LNCaP clone FGC (cell line): ENCODE results near the gene USH2A.

ENCODE experiments used
- DNase-seq: peaks from one replicate; pipeline ENCODE4 v3.0.0-alpha.2; 2011; ENCODE audit warnings: low read depth
- H3K4me3 ChIP-seq: 2 replicates; pipeline ENCODE4 v1.5.1; 2011; ENCODE audit warnings: mild to moderate bottlenecking, low read depth, low read length, control low read depth
- TF ChIP-seq, protein P1 (sequence below): IDR thresholded peaks from 2 replicates; pipeline ENCODE4 v1.5.1; 2012; ENCODE audit warnings: mild to moderate bottlenecking; ENCODE audit not compliant: control insufficient read depth, insufficient read depth; ENCODE audit errors: extremely low read depth

The USH2A gene

DNA sequence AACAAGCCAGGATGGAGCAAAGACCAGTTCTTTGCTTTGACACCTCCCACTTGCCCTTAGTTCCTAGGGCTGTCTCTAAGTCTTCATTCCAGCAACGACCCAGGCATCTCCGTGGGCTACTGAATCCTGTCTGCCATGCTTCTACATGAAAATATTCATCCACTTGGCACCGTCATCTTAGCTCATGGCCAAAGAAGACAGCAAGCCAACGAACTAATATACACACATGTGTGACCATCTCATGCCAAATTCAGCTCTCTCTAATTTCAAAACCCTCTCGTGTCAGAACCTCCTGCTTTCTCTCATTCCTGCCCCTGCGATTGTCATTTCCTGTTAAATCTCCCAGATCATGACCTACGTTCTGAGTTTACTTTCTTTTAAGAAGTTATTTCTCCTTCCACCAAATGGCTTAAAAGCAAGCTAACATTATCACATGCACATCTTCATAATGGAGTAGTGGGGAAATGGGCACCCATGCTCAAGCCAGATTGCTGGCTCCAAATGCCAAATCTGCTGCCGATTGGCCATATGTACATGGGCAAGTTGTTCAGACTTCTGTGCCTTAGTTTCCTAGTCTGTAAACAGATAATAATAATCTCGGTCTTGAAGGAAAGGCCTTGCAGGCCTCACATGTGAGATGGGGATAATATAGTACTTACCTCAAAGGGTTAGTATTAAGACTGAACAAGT lies 373.4 kb downstream of the USH2A start:
- H3K4me3 ChIP-seq: no peak overlapping the region
- TF ChIP-seq, protein P1, sequence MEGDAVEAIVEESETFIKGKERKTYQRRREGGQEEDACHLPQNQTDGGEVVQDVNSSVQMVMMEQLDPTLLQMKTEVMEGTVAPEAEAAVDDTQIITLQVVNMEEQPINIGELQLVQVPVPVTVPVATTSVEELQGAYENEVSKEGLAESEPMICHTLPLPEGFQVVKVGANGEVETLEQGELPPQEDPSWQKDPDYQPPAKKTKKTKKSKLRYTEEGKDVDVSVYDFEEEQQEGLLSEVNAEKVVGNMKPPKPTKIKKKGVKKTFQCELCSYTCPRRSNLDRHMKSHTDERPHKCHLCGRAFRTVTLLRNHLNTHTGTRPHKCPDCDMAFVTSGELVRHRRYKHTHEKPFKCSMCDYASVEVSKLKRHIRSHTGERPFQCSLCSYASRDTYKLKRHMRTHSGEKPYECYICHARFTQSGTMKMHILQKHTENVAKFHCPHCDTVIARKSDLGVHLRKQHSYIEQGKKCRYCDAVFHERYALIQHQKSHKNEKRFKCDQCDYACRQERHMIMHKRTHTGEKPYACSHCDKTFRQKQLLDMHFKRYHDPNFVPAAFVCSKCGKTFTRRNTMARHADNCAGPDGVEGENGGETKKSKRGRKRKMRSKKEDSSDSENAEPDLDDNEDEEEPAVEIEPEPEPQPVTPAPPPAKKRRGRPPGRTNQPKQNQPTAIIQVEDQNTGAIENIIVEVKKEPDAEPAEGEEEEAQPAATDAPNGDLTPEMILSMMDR: no peak
- DNase-seq: no peak

DNA sequence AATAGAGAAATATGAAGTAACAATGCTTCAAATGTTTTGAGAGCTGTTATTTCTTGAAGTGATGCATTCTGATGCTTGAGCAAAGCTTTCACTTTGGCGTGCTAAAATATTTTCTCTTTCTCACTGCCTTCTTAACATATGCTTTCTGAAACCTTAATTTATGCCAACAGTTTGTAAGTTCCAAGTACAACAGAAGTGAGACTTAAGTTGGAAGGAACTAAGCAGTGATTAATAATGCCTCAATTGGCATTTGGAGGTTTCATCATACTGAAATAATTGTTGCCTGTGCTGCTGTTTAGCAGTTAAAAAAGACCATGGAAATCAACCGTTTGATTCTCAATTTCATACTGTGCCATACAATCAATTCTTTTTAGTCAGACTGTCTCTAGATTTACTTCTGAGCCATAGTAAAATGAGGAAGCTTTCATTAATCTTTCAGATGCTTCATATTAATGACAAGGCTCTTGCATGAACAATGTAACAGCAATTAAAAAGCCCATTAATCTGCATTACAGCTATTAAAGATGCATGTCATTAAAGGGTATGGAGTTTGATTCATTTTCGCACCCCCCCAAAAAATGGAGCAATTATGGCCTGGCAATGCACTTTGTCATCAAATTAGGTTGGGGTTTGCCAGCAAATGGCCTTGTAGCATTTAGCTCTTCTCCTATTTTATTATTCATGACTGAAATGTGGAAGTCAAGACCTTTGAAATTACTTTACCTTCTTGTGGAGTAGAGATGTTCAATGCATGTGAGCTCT lies 375.3 kb downstream of the USH2A start:
- DNase-seq: no peak
- no peak overlapping the region for H3K4me3 ChIP-seq
- TF ChIP-seq, protein P1: no peak

DNA sequence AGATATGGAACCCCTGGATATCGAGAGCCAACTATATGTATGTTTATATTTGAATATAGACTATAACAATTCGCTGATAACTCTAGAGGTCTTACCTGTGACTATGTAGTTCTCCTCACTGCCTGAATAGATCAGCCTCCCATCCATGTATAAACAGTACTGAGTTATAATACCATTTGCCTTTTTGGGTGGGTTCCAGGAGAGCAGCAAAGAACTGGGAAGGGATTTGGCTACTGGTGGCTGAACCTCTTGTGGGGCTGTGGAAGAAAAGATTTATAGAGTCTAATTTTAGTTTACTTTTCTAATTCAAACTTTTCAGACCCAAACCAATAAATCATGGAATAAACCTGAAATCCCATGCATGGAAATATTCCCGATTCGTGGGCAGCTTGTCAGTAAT lies 376.9 kb downstream of the USH2A start:
- no peak overlapping the region for H3K4me3 ChIP-seq
- no peak for DNase-seq
- TF ChIP-seq, protein P1: no peak

DNA sequence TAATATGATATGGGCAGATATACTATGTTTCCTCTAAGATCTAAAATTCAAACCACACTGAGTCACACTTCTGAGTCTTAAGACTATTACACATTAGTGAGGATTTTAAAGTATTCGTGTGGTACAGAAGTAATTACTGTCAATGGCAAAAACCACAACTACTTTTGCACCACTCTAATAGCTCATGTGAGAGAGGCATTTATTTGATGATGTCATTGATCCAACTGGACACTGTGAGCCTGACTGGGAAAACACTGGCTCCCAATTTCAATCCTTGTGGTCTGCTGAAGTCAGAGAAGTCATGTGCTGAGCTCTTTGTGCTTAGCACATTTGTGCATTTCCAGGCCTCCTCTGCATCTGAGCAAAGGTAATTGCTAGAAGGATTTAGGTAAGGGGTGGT lies 377.8 kb downstream of the USH2A start:
- no peak for DNase-seq
- TF ChIP-seq, protein P1: no peak
- no peak overlapping the region for H3K4me3 ChIP-seq

DNA sequence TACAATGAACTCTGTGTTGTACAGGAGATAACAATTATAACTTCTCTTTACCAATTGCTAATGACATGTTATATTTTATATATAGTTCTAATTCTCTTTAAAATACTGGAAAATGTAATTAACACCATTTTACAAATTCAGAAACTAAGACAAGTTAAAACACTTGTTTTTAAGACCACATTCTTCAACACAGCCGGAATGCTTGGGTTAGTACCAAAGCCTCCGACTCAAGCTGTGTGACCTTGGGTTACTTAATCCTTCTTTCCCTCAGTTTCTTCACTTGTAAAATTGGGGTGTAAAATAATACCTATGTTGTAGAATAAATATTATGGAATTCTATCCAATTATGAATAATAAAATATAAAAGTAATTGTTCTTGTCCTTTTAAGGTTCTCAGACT lies 378.7 kb downstream of the USH2A start:
- no peak overlapping the region for H3K4me3 ChIP-seq
- no peak for DNase-seq
- TF ChIP-seq, protein P1: no peak

DNA sequence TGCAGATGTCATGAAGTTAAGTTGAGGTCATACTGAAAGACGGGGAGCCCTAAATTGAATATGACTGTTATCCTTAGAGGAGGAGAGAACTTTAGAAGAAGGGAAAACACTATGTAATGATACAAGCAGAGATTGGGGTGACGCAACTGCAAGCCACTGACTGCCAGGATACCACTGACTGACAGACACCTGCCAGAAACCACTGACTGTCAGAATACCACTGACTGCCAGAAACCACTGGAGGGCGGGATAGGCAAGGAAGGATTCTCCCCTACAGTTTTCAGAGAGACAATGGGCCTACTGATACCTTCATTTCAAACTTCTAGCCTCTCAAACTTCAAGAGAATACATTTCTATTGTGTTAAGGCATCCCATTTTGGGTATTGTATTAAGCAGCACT lies 388.7 kb downstream of the USH2A start:
- H3K4me3 ChIP-seq: no peak overlapping the region
- DNase-seq: no peak
- TF ChIP-seq, protein P1: no peak

DNA sequence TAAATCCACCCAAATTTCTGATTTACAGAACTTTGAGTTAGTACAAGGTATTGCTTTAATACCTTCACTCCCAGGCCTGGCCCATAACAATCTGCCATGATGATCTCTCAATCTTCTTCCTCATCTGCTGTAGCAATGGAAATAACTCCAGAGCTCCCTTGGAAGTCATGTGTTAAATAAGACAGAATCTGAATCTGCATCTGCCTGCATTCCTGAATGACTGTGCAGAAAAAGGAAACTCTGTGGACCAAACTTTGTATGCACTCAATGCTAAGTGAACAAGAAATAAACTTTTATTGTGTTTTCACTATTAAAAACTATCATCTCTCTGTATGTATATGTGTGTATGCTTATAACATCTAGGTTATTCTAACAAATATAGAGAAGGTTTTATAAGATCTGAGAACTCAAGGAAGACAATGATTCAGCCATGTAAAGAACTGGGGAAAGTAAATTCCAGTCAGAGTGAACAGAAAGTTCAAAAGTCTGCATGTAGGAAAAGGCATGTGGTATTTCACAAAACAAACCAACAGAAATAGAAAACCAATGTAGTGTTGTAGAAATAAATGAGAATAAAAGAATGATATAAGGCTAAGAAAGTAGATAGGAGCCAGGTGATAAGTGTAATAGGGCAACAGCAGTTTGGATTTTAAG lies 390.2 kb downstream of the USH2A start:
- TF ChIP-seq, protein P1: no peak

More for the DNA sequence above, 390.2 kb downstream of the USH2A start:
- no peak for DNase-seq
- no peak overlapping the region for H3K4me3 ChIP-seq
